GM18951 (cell line): ENCODE data around the gene RASSF7.

ENCODE experiments used
- POLR2A ChIP-seq: IDR thresholded peaks from 4 replicates; pipeline ENCODE4 v1.6.1; 2011; ENCODE audit warnings: mild to moderate bottlenecking; ENCODE audit not compliant: insufficient read length, insufficient read depth; ENCODE audit errors: extremely low read depth
- in situ Hi-C: fragments of 300-500 bp; cut with MboI; formaldehyde crosslinking; loops from one replicate; pipeline ENCODE4 v1.12.0; 2022; ENCODE audit warnings: low sequenced_read_pairs, mixed read lengths, inconsistent platforms; ENCODE audit not compliant: unreplicated experiment

RASSF7 gene

GRCh38 chr11:536841-537621 is 23.7 kb upstream of the RASSF7 start, which contains the start of gene LRRC56:
Gene LRRC56, plus strand, starts transcription at chr11:537527. Its CDS starts 3,158 bp downstream, at chr11:540685.
- TF ChIP-seq POLR2A, result peak; percentile 65
- in situ Hi-C loops, result no loop called here

- in situ Hi-C loops, result no loop called here
- TF ChIP-seq POLR2A, result no peak
Observed at GRCh38 chr11:537622-538430, 22.9 kb upstream of the RASSF7 start.

- in situ Hi-C loops, result no loop called here
- no peak for TF ChIP-seq POLR2A
Observed at GRCh38 chr11:538431-539051, 22.2 kb upstream of the RASSF7 start.

- TF ChIP-seq POLR2A, result no peak
- in situ Hi-C loops, result no loop called here
Observed at GRCh38 chr11:539971-540481, 20.7 kb upstream of the RASSF7 start.

GRCh38 chr11:540583-541432 is 20.0 kb upstream of the RASSF7 start:
- no peak for TF ChIP-seq POLR2A
- in situ Hi-C loops, result no loop called here

GRCh38 chr11:541433-541885 is 19.3 kb upstream of the RASSF7 start:
- in situ Hi-C loops, result no loop called here
- no peak for TF ChIP-seq POLR2A

- no peak for TF ChIP-seq POLR2A
- in situ Hi-C loops, result no loop called here
Observed at GRCh38 chr11:544817-545166, 16.0 kb upstream of the RASSF7 start.

GRCh38 chr11:545171-545570 is 15.6 kb upstream of the RASSF7 start:
- no peak for TF ChIP-seq POLR2A
- in situ Hi-C loops, result no loop called here

- in situ Hi-C loops, result no loop called here
Observed at GRCh38 chr11:548700-549603, 11.8 kb upstream of the RASSF7 start.

GRCh38 chr11:550021-550745 is 10.6 kb upstream of the RASSF7 start:
- no peak for TF ChIP-seq POLR2A
- in situ Hi-C loops, result no loop called here

More at GRCh38 chr11:548700-549603, 11.8 kb upstream of the RASSF7 start:
- no peak for TF ChIP-seq POLR2A

- in situ Hi-C loops, result no loop called here
Observed at GRCh38 chr11:550746-551085, 10.1 kb upstream of the RASSF7 start.

More at GRCh38 chr11:550746-551085, 10.1 kb upstream of the RASSF7 start:
- no peak for TF ChIP-seq POLR2A
